ENCODE results near the gene ADCK1. TPM values are rescaled to one million over a fixed set of nuclear protein-coding genes. Genes with fewer than 3 reads are reported as not detected.

The ADCK1 gene
- polyA plus RNA-seq, 2 of the 4 experiments (the other 2 are of a cell fraction), result 6.6 to 8.1 TPM

GRCh38 chr14:77961847-77962580 lies 162.1 kb downstream of the ADCK1 start:
- FAIRE-seq, result no peak
- no peak overlapping the region for H3K4me3 ChIP-seq
- peak; percentile 37 to 53; a peak in 3 of 6 replicates for ATAC-seq
- CTCF ChIA-PET, result no interaction called here
- no peak for TF ChIP-seq FOXS1 (CRISPR knock-in tag; IDR thresholded peaks at IDR 0.05)
- peak in 1 of 2 experiments; percentile 21; a peak in 1 of 5 replicates for TF ChIP-seq RAD21 (conservative IDR thresholded peaks at IDR 0.05 in 1 of 2, IDR thresholded peaks at IDR 0.05 in 1 of 2)
- POLR2A ChIA-PET, result interaction anchor here (0.6 kb wide), 1 partner anchor 154 kb away, joined by 3 read pairs; no protein-coding TSS in a partner anchor
- WGBS (ENCODE audit: missing lambda C conversion rate), result 29% methylated on average over 9 of the region's 9 CpGs
- H3K4me2 ChIP-seq, result no peak overlapping the region
- DNase-seq (ENCODE audit: low read depth in 1 of 2, low spot score in 1 of 2), result peak in 1 of 2 experiments; percentile 29
- H3K27ac ChIP-seq, result no peak overlapping the region
- H3K9me3 ChIP-seq, result no peaks in the 10 kb centered on the region
- no peaks in the 10 kb centered on the region for H3K4me1 ChIP-seq

GRCh38 chr14:77962731-77963520 lies 163.0 kb downstream of the ADCK1 start:
- H3K4me2 ChIP-seq, result no peak overlapping the region
- ChIA-PET CTCF (no interaction called here), POLR2A (no interaction called here)
- no peak overlapping the region for H3K4me3 ChIP-seq
- DNase-seq (ENCODE audit: low read depth in 1 of 2, low spot score in 1 of 2) (no peak), ATAC-seq (no peak), FAIRE-seq (no peak)
- no peak overlapping the region for H3K27ac ChIP-seq
- H3K9me3 ChIP-seq, result no peaks in the 10 kb centered on the region
- TF ChIP-seq CTCF (IDR thresholded peaks at IDR 0.05), result no peak
- TF ChIP-seq MAZ (IDR thresholded peaks at IDR 0.05; ENCODE audit: borderline replicate concordance, low read depth, low read length), result no peak
- TF ChIP-seq NPAS2 (CRISPR knock-in tag; IDR thresholded peaks at IDR 0.05; ENCODE audit: borderline replicate concordance), result no peak
- no peak for TF ChIP-seq CHD4 (IDR thresholded peaks at IDR 0.05; ENCODE audit: borderline replicate concordance)
- no peak for TF ChIP-seq ZSCAN20 (CRISPR knock-in tag; IDR thresholded peaks at IDR 0.05)
- TF ChIP-seq CBX2 (IDR thresholded peaks at IDR 0.05; ENCODE audit: borderline replicate concordance, low read depth), result no peak
- TF ChIP-seq ZNF302 (CRISPR knock-in tag; IDR thresholded peaks at IDR 0.05), result no peak
- no peak for TF ChIP-seq HES2 (IDR thresholded peaks at IDR 0.05)
- TF ChIP-seq ELK1 (IDR thresholded peaks at IDR 0.05; ENCODE audit: low read depth, low read length), result no peak
- TF ChIP-seq GATA3 (IDR thresholded peaks at IDR 0.05; ENCODE audit: borderline replicate concordance), result no peak
- no peak for TF ChIP-seq TP53 (CRISPR knock-in tag; IDR thresholded peaks at IDR 0.05)
- no peak for TF ChIP-seq CHD2 (IDR thresholded peaks at IDR 0.05; ENCODE audit: low read length, partially characterized antibody)
- TF ChIP-seq FOSL2 (IDR thresholded peaks at IDR 0.05), result no peak
- TF ChIP-seq FOSL2 (CRISPR knock-in tag; IDR thresholded peaks at IDR 0.05), result no peak
- no peak for TF ChIP-seq RAD21 (conservative IDR thresholded peaks at IDR 0.05 in 1 of 2, IDR thresholded peaks at IDR 0.05 in 1 of 2)
- WGBS (ENCODE audit: missing lambda C conversion rate), result 59% methylated on average over 10 of the region's 10 CpGs
- H3K4me1 ChIP-seq, result no peaks in the 10 kb centered on the region

GRCh38 chr14:77964586-77964985 lies 164.7 kb downstream of the ADCK1 start:
- Histone ChIP-seq H3K4me2 (no peak overlapping the region), H3K9me3 (no peaks in the 10 kb centered on the region), H3K4me1 (no peaks in the 10 kb centered on the region), H3K27ac (no peak overlapping the region), H3K4me3 (no peak overlapping the region)
- 92% methylated on average over 3 of the region's 3 CpGs for WGBS (ENCODE audit: missing lambda C conversion rate)
- ChIA-PET CTCF (no interaction called here), POLR2A (no interaction called here)
- ATAC-seq, result no peak
- TF ChIP-seq BHLHE40 (IDR thresholded peaks at IDR 0.05; ENCODE audit: low read depth, low read length) (no peak), RARB (CRISPR knock-in tag; IDR thresholded peaks at IDR 0.05) (no peak)
- no peak for DNase-seq (ENCODE audit: low read depth in 1 of 2, low spot score in 1 of 2)
- FAIRE-seq, result no peak
